Osteocyte (in vitro differentiated cells): ENCODE measurements around the gene ATG16L2. TPM values are rescaled to one million over a fixed set of nuclear protein-coding genes. Genes with fewer than 3 reads are reported as not detected.

Source experiments
- DNase-seq: peaks from one replicate; pipeline ENCODE4 v3.0.0; 2021; ENCODE audit warnings: mixed read lengths; ENCODE audit not compliant: unreplicated experiment; ENCODE audit errors: extremely low spot score
- H3K27ac Mint-ChIP-seq: one replicate; pipeline ENCODE4 v1.8.0; 2021; ENCODE audit warnings: mild to moderate bottlenecking, mixed read lengths; ENCODE audit not compliant: unreplicated experiment
- H3K27me3 Mint-ChIP-seq: one replicate; pipeline ENCODE4 v1.8.0; 2021; ENCODE audit warnings: mixed read lengths; ENCODE audit not compliant: unreplicated experiment
- H3K36me3 Mint-ChIP-seq: one replicate; pipeline ENCODE4 v1.8.0; 2021; ENCODE audit warnings: mixed read lengths; ENCODE audit not compliant: unreplicated experiment
- H3K4me1 Mint-ChIP-seq: one replicate; pipeline ENCODE4 v1.8.0; 2021; ENCODE audit warnings: mixed read lengths; ENCODE audit not compliant: unreplicated experiment
- H3K4me3 Mint-ChIP-seq: one replicate; pipeline ENCODE4 v1.8.0; 2021; ENCODE audit warnings: mild to moderate bottlenecking, moderate library complexity, mixed read lengths; ENCODE audit not compliant: unreplicated experiment
- H3K9me3 Mint-ChIP-seq: one replicate; pipeline ENCODE4 v1.8.0; 2021; ENCODE audit warnings: mixed read lengths; ENCODE audit not compliant: unreplicated experiment
- total RNA-seq: library from RNA; stranded (reverse); gene quantifications from 2 replicates; pipeline ENCODE4 v1.2.1, GENCODE V29; 2021
- TF ChIP-seq, protein P1 (sequence below): fragments of 200-600 bp; sonication (generic); IDR thresholded peaks from 2 replicates; pipeline ENCODE4 v1.5.0; 2021; ENCODE audit warnings: antibody characterized with exemption, mild to moderate bottlenecking, moderate library complexity

The ATG16L2 gene
- total RNA-seq, 1 donor from 2014 or later: 17.1 TPM

DNA sequence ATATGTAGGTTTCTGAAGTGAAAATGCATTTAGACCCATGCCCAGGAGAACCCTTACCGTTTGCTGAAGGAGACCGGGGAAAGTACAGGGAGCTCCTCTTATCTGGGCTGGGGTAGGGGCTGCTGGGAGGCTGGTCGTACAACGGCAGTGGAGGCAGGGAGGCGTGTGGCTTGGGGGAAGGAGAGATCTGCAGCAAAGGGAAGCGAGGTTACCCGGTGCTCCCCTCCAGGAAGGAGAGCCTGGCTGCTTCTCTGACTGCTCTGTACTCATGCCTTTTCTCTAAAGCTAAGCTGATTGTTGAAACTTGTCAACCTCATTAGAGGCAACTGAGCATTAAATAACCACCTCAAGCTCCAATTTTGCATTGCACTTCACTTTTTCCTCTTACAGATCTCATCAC is 27.2 kb downstream of the ATG16L2 start:
- H3K9me3 Mint-ChIP-seq: no peaks in the 10 kb centered on the region
- no peak overlapping the region for H3K27ac Mint-ChIP-seq

DNA sequence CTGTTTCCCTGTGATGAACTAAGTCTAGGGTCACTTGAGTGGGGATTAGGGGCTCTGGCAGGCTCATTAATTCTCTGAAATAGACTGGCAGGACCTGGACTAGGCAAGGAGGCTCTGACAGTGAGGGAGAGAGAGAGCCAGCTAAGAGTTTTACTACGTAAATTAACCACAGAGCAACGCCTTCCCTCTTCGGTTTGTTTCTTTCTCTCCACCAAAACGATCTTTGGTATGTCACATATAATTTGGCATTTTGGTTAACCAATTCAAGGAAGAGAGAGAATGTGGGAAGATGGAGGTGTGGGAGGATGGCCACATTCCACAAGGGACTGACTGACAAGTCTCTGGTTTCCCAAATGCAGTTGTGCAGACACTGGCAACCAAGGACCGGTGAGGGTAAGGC is 27.9 kb downstream of the ATG16L2 start:
- Mint-ChIP-seq H3K36me3 (peaks cover 29% of the 10 kb centered on the region), H3K27ac (no peak overlapping the region), H3K27me3 (no peaks in the 10 kb centered on the region), H3K4me3 (no peak overlapping the region), H3K4me1 (peaks cover 9% of the 10 kb centered on the region), H3K9me3 (no peaks in the 10 kb centered on the region)
- no peak for DNase-seq
- TF ChIP-seq, protein P1, sequence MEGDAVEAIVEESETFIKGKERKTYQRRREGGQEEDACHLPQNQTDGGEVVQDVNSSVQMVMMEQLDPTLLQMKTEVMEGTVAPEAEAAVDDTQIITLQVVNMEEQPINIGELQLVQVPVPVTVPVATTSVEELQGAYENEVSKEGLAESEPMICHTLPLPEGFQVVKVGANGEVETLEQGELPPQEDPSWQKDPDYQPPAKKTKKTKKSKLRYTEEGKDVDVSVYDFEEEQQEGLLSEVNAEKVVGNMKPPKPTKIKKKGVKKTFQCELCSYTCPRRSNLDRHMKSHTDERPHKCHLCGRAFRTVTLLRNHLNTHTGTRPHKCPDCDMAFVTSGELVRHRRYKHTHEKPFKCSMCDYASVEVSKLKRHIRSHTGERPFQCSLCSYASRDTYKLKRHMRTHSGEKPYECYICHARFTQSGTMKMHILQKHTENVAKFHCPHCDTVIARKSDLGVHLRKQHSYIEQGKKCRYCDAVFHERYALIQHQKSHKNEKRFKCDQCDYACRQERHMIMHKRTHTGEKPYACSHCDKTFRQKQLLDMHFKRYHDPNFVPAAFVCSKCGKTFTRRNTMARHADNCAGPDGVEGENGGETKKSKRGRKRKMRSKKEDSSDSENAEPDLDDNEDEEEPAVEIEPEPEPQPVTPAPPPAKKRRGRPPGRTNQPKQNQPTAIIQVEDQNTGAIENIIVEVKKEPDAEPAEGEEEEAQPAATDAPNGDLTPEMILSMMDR: no peak

More for the DNA sequence above, 27.2 kb downstream of the ATG16L2 start:
- Mint-ChIP-seq H3K4me1 (peaks cover 11% of the 10 kb centered on the region), H3K4me3 (no peak overlapping the region), H3K27me3 (no peaks in the 10 kb centered on the region), H3K36me3 (peaks cover 30% of the 10 kb centered on the region)
- TF ChIP-seq, protein P1: no peak
- no peak for DNase-seq

DNA sequence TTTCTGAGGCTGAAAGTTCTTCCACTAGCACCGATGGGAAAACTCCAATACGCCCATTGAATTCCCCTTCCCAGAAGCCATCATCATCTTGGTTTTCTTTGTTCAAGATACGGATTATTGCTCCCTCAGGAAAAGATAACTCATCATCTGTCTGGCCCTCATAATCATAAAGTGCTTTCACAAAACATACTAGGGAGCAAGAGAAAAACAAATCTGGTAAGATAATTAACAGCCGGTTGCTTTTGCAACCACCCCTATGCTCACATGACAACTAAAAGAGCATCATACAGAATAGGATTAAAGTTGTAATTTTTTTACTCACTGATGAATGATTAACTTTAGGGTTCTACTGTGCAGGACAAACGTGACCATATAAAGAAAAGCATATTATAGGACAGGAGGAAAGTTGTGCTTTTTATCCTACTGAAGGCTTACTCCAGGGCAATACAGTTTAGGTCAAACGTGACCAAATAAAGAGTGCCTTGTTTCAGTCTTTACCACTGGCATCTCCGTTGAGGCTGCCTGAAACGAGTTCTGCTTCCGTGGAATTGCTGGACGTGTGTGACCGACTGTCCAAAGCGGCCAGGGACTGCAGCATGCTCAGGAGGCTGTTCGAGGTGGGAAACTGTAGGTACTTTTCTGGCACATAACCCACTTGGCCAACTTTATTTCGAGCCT is 28.6 kb downstream of the ATG16L2 start:
- Mint-ChIP-seq H3K27ac (no peak overlapping the region), H3K9me3 (no peaks in the 10 kb centered on the region), H3K4me1 (peaks cover 9% of the 10 kb centered on the region), H3K36me3 (peaks cover 29% of the 10 kb centered on the region), H3K27me3 (no peaks in the 10 kb centered on the region), H3K4me3 (no peak overlapping the region)
- DNase-seq: no peak
- TF ChIP-seq, protein P1: no peak

DNA sequence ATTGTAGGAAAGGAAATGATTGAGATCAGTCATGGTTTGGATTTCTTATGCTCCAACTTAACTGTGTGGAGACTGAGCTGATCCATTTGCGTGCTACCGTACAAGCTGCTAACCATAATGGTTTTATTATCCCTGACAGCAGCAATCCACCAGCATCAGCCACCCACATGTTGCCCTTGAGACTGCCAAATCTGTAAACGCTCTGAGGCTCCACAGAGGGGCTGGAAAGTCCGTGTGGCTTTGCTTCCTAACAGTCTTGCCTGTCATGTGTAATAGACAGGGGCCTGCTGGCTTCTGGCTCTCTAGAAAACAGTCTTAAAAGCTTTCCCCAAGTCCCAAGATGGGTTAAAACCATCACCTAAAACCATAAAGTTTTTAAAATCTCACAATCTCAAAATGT is 30.1 kb downstream of the ATG16L2 start:
- H3K4me3 Mint-ChIP-seq: no peak overlapping the region
- TF ChIP-seq, protein P1: no peak
- H3K4me1 Mint-ChIP-seq: peaks cover 9% of the 10 kb centered on the region
- no peaks in the 10 kb centered on the region for H3K27me3 Mint-ChIP-seq
- H3K9me3 Mint-ChIP-seq: no peaks in the 10 kb centered on the region
- peak overlapping the region; percentile 57 for H3K27ac Mint-ChIP-seq
- no peak for DNase-seq
- H3K36me3 Mint-ChIP-seq: peaks cover 26% of the 10 kb centered on the region

DNA sequence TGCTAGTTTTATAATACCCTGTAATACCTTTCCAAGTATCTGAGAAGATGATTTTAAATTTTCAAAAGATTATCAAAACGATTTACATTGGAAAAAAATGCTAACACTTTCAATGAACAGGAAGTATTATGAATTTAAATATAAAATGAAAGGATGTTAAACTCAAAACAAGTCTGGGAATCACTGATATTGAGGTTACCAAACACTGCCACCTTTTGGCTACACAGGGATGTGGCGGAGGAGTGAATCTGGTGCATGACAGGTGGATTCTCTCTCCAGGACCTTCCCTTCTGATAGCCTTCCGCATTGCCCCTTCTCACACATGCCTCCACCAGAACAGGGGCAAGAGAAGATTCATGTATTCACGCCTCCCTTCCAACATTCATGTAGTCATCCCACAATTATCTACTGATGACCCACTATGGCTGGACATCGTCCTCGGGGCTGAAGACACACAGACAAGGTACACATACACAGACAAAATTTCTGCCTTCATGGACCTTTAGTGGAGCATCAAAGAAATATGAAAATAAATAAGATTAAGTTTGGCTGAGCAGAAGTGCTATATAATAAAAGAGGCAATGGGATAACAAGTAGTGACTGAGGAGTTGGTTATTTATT is 34.7 kb downstream of the ATG16L2 start:
- H3K27me3 Mint-ChIP-seq: no peaks in the 10 kb centered on the region
- H3K36me3 Mint-ChIP-seq: peaks cover 9% of the 10 kb centered on the region
- no peaks in the 10 kb centered on the region for H3K9me3 Mint-ChIP-seq
- TF ChIP-seq, protein P1: peak; percentile 64
- peaks cover 6% of the 10 kb centered on the region for H3K4me1 Mint-ChIP-seq
- no peak overlapping the region for H3K27ac Mint-ChIP-seq
- DNase-seq: no peak
- H3K4me3 Mint-ChIP-seq: no peak overlapping the region
